Activated CD8-positive, alpha-beta memory T cell treated with anti-CD3 and anti-CD28 coated beads for 48 hours (primary cell): ENCODE results near the gene SLC25A47.
"Not testable (repeated sequence)": the region's sequence is repeated elsewhere in the genome, so short reads cannot be mapped to it uniquely, and the experiment has no call there.

Experiments
- DNase-seq, 3 experiments: peaks; one replicate each; pipeline ENCODE4 v3.0.0-alpha.2; 2020; ENCODE audit warnings: low read depth in 2 of 3, low spot score in 2 of 3

Gene SLC25A47

DNA sequence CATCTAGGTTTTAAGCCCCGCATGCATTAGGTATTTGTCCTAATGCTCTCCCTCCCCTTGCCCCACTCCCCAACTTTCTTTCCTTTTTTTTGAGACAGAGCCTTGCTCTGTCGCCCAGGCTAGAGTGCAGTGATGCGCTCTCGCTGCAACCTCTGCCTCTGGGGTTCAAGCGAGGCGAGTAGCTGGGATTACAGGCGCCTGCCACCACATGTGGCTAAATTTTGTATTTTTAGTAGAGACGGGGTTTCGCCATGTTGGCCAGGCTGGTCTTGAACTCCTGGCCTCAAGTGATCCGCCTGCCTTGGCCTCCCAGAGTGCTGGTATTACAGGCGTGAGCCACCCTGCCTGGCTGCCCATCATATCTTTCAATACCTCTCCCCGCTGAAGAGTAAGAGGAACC is 19.7 kb downstream of the SLC25A47 start:
- DNase-seq = not testable (repeated sequence)

- not testable (repeated sequence) for DNase-seq
These were observed 21.5 kb downstream of the SLC25A47 start for GRCh38 chr14:100344657-100345056.

DNA sequence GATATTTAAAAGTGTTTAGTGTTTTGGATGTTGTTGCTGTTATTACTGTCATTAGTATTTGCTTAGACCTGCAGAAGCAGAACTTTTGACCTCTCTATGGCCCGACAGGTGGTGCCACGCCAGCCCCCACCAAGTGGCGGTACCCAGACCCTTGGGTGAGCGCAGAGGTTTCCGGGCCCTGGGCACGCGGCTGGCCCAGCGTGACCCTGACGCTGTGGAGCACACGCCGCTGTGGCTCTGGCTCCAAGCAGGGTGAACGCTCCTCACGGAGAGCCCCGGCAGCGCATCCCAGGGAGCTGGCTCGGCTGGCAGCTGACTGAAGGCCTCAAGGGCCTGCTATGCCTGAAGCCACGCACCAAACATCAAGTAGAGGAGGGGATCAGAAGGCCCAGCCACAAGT is 22.6 kb downstream of the SLC25A47 start:
- no peak for DNase-seq

DNA sequence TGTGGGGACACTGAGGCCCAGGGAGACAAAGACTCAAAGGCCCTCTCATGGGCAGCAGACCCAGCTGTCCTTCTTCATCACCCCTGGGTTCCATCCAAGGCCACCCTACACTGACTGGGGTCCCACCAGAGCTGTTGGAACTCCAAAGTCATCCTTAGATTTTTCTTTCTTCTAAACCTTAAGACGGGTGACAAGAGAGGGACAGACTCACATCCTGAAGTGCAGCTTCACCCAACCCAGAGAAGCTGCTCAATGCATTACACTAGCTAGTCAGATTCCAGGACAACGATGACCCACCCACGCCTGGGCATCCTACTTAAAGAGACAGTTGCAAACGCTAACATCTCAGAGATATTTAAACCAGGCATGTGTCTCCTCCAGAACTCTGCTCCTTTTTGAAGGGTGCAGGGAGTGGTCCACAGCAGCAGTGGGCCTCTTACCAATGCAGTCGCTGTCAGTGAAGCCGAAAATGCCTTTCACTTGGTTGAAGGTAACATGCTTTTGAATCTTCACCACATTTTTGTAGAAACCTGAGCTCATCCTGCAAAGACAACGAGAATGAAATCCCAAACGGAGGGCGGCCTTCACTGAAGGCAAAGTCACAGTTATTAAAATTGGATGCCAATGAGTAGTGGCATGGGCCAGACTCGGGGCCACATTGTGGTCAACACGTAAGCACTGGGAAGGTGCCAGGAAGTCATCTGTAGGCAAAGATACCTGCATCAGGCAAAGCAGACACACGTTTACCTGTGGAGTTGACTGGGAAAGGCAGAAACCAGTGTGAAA is 23.4 kb downstream of the SLC25A47 start:
- DNase-seq = no peak

- DNase-seq = no peak
These were observed 25.2 kb downstream of the SLC25A47 start for GRCh38 chr14:100348253-100348729.

DNA sequence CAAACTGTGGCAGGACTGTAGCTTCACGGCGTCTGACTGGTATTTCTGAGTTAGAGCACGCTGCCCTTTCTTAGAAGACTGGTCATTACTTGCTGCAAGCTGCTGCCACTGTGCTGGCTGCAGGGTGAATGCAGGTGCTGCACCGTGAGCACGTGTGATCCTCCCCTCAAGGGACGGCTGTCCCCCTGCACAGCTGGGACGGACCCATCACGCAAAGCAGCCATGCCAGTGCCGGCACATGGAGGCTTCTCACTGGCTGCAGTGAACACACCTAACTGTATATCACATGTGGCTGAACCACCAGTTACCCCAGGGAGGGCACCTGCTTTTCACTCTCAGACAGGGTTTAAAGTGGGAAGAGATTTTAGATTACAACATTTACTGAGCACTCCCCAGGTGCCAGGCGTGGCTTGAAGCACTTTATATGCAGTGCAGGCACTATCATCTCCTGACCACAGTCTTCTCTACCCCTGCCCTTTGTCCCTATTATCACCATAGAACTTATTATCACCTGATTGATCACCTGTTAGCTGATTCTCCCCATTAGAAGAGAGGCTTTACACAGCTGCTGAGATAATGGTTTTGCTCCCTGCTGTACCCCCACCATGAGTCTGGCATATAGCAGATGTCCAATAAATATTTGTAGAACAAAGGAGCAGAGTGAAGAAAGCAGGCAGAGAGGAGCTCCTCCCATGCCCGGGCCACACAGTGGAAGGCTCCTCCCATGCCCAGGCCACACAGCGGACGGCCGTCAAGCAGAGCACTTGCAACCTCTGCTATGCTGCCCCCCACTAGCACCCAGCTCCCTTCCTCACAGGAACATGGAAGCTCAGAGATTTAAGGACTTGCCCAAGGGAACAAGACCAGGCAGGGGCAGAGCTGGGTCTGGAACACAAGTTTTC is 25.9 kb downstream of the SLC25A47 start:
- no peak for DNase-seq

GRCh38 chr14:100350276-100350926 is 27.3 kb downstream of the SLC25A47 start:
- no peak for DNase-seq

- no peak for DNase-seq
These were observed 27.8 kb downstream of the SLC25A47 start for GRCh38 chr14:100350986-100351385.

DNA sequence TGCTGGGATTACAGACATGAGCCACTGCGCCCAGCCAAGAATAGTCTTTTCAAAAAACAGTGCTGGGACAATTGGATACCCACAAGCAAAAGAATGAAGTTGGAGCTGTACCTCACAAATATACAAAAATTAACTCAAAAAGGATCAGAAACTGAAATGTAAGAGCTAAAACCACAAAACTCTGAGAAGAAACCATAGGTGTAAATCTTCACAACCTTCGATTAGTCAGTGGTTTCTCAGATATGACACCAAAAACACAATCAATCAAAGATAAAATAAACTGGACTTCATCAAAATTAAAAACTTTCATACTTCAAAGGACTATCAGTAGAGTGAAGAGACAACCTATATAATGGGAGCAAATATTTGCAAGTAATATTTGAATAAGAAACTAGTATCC is 35.3 kb downstream of the SLC25A47 start:
- no peak for DNase-seq

- no peak for DNase-seq
These were observed 36.0 kb downstream of the SLC25A47 start for GRCh38 chr14:100359111-100359510.

DNA sequence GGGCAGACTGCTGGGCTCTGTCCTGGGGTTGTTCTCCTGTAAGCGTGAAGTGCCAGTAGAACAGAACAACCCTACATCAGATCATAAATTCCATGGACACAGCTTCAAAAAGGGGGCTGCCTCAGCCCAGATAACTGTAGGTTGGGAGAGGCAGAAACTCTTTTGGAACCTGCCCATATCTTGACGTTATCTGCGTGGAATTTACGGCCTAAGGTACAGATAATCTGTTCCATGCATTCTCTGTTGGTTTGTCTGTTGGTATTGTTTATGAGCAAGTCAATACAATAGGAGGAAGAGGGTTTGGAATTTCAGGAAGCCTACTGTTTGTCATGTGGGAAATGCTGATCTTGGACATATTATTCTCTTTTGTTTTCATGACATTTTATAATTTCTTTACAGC is 36.7 kb downstream of the SLC25A47 start:
- no peak for DNase-seq

DNA sequence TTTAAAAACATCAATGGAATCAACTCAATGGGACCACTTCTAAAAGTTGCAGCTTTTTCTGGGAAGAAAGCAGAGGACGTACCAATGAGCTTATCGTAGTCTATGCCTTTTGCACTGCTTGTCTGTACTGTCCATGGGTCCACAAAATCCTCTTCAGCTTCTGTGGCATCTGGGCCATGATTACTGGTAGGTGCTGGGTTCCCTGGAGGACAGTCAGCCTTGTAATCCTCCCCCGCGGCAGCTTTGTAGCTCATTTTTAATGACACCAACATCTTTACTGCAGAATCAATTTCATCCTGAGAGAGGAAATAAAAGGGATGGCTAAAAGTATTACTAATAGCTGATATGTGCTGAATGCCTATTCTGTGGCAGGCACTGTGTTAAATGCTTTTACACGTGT is 38.5 kb downstream of the SLC25A47 start:
- no peak for DNase-seq

DNA sequence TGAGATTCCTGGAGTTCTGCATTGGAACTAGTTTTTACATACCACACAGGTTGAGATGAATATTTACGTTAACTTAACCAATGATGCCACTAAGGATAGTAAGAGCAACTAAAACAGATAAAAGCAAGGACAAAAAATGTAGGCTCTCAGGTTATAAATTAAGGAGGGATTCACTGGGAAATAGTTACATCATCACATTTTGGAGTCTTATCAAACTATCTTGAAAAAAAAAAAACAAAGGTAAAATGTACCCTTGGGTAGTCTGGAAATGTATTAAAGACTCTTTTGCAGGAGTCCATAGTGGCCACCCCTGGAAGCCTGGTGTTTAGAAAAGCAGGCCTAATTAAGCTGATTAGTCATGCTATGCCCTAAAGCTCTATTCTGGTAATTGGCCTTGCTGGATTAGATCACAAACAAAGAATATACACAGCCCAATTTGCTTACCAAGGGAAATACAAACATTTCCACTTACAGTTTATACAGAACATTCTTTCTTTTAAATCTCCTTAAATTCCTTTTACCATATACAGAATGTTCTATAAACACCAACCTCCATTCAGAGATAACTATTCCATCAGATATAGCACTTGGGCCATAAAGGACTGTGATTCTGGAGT is 39.3 kb downstream of the SLC25A47 start:
- DNase-seq = no peak

DNA sequence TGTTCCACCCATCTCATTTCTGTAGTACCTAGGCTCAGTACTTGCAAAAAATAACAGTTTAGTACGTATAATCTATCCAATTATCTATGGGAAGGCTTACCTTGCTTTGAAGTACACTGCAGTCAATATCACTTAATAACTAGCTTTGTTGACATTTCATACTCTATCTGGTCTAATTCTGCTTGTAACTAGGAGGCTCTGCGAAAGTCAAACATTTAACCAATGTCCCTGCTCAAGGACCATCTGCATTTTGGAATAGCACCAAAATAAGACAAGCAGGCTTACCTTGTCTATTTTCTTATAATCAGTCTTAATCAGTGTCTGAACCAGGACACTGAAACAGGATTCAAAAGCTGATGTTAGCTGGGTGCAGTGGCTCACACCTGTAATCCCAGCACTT is 39.9 kb downstream of the SLC25A47 start:
- no peak for DNase-seq

DNA sequence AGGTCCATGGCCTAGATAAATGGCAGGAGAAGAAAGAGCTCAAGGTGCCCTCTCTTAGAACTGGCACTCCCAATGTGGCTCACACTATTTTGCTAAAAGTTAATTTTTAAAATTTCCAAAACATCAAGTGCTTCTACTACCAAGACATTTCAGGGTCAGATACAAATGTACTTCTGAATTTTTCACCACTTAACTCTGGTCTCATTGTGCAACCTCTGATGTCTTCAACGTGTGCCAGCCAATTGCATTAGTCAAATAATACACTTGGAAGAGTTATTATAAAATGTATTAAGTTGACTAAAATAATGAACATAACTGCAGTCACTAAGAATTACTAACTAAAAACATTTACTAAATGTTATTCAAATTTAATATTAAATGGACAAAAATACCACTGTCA is 41.3 kb downstream of the SLC25A47 start:
- DNase-seq = no peak

DNA sequence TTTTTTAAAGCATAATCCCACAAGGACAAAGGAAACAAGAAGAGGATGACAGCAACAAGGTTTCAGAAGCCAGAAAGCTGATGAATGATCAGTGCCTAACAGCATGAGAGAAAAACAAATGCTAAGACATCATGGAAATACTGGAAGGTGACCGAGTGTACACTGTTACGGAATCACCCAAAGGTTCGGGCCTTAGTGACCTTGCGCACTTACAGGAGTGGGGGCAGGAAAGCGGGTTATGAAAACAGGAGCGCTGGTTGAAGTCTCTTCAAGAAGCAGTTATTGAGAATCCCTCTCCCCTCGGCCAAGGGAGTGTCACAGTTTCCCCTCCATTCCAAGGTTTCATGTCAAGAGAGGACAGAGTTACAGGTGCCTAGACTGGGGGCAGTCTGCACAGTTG is 42.6 kb downstream of the SLC25A47 start:
- DNase-seq = no peak

- no peak for DNase-seq
These were observed 45.9 kb downstream of the SLC25A47 start for GRCh38 chr14:100369019-100369418.

DNA sequence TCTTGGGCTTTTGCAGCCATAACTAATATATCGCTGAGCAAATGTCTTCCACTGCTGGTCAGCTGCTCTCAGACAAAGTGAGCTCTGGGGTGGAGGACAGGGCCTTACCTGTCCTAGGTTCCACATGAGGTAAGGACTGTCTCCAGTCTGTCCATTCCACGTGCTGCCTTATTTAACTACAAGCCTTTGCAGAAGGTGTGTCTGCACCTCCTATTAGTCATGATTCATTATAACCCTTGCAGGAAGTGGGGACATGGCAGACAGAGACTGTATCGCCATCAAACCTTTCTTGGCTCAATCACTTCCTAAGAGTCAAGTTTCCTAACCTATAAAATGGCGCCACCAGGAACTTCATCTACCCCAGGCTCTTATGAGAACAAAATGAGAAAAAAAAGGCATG is 46.9 kb downstream of the SLC25A47 start:
- no peak for DNase-seq

DNA sequence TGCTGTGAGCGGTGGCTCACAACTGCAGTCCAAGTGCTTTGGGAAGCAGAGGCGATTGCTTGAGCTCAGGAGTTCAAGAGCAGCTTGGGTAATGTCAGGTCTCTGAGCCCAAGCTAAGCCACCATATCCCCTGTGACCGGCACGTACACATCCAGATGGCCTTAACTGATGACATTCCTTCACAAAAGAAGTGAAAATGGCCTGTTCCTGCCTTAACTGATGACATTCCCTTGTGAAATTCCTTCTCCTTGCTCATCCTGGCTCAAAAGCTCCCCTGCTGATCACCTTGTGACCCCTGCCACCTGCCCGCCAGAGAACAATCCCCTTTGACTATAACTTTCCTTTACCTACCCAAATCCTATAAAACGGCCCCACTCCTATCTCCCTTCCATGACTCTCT is 48.6 kb downstream of the SLC25A47 start:
- no peak for DNase-seq

DNA sequence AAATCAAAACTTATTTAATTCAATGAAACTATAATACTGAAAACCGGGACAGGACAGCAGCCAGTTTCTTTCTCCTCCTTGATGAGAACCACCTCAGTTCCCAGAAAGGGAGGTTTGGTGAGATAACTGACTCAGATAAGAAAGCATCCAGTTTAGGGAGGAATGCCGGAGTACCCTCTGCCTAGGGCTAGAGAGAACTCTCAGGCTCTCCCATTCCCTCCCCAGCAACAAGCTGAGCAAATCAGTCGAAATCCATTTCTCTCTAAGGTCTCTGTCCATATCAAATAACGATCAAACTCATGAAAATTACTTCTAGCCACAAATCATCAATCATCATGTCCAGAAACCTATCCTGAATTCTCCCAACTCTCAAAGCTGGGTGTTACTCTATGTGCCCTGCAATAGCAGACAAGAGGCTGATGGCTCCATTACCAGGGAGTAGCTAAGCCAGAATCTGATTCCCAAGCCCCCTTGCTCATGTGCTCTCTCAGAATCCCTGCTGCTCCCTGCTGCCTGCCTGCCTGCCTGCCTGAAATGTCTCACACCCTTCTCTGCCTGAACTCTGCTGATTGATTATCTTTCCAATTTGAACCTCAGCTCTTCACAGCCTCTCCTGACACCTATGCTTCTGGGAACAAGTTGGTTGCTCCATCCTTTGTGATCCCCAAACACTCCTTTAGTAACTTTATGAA is 49.4 kb downstream of the SLC25A47 start:
- DNase-seq = no peak

- DNase-seq = no peak
These were observed 51.1 kb downstream of the SLC25A47 start for GRCh38 chr14:100374270-100374669.
